ENCODE data around the gene PPP1R9B.

DNA sequence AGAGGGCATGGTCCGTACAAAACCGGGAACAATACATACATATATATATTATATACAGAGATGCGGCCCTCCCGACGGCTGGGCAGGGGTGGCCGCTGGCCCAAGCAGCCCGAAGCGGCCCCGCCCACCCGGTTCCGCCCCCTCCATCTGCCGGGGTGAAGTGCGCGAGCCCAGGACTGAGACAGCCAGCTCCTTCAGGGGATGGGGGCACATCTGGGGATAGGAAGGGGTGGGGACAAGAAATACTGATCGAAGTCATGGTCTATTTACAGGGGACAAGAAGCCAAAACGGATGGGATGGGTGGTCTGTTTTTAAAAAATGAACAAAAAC lies 16.7 kb downstream of the PPP1R9B start:
- TF ChIP-seq, protein P1, sequence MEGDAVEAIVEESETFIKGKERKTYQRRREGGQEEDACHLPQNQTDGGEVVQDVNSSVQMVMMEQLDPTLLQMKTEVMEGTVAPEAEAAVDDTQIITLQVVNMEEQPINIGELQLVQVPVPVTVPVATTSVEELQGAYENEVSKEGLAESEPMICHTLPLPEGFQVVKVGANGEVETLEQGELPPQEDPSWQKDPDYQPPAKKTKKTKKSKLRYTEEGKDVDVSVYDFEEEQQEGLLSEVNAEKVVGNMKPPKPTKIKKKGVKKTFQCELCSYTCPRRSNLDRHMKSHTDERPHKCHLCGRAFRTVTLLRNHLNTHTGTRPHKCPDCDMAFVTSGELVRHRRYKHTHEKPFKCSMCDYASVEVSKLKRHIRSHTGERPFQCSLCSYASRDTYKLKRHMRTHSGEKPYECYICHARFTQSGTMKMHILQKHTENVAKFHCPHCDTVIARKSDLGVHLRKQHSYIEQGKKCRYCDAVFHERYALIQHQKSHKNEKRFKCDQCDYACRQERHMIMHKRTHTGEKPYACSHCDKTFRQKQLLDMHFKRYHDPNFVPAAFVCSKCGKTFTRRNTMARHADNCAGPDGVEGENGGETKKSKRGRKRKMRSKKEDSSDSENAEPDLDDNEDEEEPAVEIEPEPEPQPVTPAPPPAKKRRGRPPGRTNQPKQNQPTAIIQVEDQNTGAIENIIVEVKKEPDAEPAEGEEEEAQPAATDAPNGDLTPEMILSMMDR (IDR thresholded peaks at IDR 0.05) = no peak
- TF ChIP-seq POLR2A (IDR thresholded peaks at IDR 0.05) = no peak
